Activated CD8-positive, alpha-beta memory T cell treated with anti-CD3 and anti-CD28 coated beads for 24 hours (primary cell): ENCODE data around the gene PIK3R4.

ENCODE experiments used
- DNase-seq: peaks from one replicate; pipeline ENCODE4 v3.0.0-alpha.2; 2020

The PIK3R4 gene

DNA sequence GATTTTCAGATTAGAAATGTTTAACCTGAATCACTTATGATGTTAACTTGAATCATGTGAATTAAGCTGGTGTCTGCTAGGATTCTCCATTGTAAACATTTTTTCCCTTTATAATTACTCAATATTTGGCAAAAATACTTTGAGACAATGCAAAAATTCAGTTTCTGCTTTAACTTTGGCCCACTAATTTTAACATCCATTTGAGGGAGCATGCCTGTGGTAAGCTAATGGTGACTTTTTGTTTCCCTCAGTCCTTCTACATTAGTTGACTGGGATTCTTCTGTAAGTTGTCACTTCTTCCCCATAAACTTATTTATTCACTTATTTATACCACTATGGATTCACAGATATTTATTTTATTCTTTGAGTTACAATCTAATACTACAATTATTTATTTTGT lies 59.3 kb downstream of the PIK3R4 start:
- DNase-seq: no peak

DNA sequence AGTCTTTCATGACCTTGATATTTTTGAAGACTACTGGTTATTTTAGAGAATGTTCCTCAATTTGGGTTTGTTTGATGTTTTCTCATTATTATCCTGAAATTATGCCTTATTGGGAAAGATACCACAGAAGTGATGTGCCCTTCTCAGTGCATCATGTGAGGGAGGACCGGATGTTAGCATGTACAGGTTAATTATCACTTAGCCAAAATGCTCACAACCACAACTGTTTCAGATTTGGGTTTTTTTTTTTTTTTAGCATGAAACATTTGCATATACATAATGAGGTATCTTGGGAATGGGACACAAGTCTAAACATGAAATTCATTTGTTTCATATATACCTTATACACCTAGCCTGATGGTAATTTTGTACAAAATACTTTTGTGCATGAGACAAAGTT lies 59.8 kb downstream of the PIK3R4 start:
- DNase-seq: no peak

DNA sequence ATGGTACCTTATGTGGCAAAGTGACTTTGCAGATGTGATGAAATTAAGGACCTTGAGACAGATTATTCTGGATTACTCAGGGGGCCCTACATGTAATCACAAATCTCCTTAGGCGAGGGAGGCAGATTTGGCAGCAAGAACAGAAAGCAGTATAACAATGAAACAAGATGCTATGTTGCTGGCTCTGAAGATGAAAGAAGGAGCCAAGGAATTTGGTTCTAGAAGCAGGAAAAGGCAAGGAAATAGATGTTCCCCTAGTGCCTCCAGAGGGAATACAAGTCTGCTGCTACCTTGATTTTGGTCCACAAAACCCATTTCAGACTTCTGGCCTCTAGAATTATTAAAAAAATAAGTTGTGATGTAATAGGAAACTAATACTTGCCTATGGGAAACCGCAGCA lies 64.5 kb downstream of the PIK3R4 start:
- no peak for DNase-seq

DNA sequence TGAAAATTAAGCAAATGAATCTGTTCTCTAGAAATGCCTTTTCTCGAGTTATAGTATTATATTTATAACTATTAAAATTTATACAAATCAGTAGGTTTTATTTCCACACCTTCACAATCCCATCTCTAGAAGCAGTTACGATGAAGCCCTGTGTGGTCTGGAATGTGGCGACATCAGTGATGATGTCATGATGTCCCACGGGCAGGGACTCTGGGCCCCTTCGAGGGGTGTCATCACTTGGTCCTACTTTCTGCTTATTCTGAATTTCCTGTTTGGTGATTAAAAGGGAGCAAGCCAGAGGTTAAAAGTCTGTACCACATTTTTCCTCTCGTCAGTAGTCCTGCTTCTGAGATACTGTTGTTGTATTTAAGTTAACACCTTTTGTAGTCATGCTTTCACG lies 67.4 kb downstream of the PIK3R4 start:
- DNase-seq: no peak

DNA sequence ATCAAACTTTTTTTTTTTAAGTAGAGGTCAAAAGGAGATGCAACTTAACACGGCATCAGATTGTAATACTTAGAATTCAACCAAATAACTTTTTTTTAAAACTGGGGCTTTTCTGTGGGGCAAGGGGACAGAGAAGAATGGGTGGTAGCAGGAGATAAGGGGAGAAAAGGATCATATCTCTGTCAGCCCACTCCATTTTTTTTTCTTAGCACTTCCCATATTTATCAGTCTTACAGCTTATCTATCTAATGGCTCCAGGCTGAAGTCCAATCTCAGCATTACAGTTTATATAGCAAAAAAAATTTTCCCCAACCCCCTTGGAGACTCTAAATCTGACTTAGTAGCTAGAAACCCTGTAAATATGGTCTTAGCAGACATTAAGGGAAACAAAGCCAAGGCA lies 69.3 kb downstream of the PIK3R4 start:
- no peak for DNase-seq

DNA sequence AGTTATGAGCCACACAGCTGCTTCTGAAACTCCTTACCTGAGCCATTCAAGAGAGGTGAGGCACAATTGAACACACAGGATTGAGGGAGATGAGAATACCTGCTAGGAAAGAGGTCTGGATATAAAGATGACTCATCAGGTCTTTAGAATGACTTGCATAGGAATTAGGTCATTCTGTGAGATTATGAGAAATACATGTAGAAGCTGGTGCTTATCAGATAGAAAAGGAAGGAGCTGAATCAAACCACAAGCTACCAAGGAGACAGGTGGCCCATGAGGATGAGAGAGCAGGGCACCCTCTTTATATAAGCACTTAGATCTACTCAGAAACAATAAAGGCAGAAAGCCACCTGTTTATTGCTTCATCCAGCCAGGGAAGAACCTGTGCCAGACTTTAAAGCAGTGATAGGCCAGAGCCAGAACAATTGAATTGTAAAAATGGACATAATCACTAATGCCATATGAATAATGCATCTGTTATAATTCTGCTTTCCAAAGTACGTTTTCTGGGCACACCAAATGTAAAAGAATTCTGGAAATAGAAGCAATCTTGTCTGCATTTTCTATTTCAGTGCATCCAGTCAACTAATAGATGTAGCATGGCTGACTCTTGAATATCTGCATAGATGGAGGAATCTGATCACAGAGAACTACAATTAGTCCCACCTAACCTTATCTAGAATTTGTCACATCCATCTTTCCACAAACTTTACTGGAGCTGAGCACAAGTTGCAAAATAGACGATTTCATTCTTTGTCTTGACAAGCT lies 74.9 kb downstream of the PIK3R4 start:
- DNase-seq: no peak

DNA sequence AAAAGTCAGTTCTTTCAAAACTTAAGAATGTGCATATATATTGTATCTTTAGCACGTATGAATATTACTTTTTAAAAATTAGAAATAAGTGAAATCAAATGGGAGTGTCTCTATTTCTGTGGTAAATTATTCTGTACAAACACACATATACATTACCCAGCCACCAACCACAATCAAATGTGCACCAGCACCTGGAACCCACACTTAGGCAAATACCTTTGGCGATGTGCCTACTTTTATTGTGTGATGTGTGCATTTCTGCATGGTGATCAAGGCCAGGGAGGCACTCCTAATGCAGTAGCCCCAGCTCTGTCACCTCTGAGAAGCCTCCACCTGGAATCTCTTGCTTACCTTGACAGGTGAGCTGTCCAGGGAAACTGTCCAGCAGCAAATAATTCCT lies 76.9 kb downstream of the PIK3R4 start:
- no peak for DNase-seq

DNA sequence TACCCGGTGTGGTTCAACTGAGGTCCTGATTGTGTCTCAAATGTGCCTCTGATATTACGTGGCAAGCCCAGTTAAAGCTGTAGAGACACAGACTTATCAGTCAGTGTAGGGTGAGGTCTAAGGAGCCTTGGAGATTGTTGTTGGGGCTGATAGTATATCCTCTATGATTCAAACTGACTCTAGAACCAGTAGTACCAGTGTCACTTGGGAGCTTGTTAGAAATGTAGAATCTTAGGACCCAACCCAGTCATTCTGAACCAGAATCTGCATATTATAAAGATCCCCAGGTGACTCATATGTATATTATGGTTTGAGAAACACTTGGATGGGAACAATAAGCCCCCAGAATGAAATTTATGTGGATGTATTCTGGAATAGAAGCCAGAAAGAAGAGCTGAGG lies 83.5 kb downstream of the PIK3R4 start:
- DNase-seq: no peak

DNA sequence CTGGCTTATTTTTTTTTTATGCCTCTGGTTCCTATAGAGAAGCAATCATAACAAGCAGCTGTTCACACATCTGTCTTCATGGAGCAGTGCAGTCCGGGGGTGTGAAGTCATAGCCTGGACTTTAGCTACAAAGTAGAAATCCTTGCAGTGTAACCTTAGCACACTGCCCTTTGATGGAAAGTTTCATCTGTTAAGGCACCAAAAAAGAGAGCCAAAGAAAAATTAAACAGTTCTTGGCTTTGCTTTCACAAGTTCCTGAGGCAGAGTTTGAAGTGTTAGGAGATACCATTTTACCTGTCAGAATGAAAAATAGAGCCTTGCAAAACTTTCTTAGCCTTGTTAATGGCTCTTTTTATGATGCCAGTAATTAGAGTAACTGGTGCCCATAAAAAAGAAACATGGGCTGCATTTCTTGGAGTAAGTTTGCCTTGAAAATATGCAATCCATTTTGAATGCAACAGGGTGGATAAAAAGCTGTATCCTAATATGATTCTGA lies 84.1 kb downstream of the PIK3R4 start:
- DNase-seq: no peak

DNA sequence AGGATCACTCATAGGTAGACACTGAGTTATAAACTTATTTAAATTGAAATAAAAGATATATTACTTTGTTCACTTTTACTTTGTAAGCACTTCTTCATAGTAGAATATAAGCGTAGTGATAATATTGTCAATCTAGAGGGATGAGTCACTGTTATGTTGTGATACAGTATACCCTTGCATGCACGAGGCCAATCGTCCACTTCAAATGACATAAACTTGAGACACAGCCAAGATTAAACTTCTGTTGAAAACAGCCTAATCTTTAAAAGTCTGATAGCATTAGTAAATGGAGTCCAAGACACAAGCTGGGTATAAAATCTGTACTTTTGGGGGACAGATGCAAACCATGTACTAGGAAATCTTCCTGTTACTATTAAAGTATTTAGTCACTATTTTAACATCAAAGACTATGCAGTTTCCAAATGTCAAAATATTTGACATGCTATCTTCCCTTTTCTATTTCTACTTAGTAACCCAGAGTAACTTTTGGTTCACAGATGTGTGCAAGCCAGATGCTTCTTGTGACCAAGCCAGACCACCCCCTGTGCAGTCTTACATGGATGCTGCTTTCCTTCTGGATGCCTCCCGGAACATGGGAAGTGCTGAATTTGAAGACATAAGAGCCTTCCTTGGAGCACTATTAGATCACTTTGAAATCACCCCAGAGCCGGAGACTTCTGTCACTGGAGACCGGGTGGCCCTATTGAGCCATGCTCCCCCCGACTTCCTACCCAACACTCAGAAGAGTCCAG lies 85.3 kb downstream of the PIK3R4 start:
- no peak for DNase-seq

DNA sequence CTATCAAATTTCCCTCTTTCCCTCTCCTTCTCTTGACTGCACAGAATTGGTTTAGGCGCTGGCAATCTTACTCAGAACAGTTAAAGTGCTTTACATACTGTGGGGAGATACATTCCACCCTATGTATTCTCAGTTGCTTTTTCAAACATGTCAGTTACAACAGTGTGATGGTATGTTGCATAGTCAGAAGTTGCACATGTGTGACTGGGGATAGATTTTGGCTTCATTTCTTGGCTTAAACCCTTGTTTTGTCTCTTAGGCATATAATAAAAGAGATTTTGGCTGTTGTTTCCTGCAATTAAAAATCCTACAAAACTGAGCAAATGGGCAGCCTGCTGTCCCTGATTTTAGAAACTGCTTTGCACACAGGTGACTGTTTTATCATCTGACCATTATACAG lies 86.7 kb downstream of the PIK3R4 start:
- DNase-seq: no peak

DNA sequence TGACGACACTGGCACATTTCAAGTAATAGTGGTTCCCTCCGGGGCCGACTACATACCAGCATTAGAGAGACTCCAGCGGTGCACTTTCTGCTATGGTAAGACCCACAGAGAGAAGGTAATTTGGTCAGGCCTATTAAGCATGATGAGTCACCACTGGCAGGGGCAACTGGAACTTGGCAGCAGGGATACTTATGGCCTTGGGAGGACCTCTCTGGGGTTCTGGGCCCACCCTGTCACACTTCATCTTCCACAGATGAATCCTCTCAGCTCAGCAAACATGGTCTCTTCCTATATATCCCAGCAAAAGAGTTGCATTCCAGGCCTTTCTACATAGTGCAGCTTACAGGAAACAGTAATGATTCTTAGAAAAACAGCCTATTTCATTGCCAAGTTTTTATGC lies 88.0 kb downstream of the PIK3R4 start:
- DNase-seq: no peak

DNA sequence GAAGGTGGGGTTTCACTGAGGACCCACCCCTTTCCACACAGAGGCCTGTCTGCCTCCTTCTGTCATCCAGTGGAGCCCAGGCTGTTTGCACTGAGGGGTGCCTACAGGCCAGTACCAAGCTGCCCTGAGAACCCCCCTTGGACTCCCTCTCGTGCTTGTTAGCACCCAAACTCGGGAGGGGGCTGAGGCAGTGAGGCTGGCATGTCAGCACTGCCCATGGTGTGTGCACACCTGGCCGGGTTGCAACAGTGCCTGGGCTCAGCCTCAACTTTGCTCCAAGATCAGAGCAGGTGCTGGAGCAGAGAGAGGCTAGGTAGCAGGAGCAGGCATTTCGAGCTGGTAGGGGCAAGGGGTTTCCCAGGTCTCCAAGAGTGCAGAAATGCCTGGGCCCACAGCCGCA lies 90.0 kb downstream of the PIK3R4 start:
- DNase-seq: no peak

DNA sequence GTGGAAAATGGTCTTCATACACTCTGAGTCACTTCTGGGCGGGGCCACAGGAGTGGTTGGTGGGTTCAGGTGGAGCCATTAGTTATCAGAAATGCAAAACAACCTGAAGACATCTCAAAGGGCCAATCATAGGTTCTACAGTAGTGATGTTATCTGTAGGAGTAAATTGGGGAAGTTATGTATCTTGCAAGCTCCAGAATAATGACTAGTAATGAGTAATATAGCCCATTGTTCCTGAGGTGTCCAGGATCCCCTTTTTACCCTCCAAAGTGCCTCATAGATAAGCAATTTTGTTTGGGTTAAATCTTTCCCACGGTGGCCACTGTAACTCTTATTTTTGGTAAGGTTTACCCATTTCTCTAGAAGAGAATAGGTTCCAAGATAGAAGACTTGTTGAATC lies 91.7 kb downstream of the PIK3R4 start:
- DNase-seq: no peak

DNA sequence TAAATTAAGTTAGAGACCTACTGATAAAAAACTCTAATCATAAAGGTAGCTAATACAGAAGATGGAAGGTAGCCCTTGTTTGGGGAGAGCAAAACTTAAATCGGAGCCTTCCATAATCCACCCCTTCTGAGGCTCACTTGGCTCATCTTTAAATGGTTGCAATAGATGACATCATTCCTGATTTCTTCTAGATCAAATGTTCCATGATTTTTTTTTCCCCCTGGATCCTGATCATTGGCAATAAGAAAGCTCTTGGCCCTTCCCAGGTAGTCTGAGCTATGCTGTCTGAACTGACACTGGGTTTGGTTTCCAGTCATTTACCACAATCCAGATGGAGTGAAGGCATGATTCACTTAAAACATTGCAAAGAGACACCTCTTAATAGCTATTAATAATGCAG lies 92.5 kb downstream of the PIK3R4 start:
- no peak for DNase-seq

DNA sequence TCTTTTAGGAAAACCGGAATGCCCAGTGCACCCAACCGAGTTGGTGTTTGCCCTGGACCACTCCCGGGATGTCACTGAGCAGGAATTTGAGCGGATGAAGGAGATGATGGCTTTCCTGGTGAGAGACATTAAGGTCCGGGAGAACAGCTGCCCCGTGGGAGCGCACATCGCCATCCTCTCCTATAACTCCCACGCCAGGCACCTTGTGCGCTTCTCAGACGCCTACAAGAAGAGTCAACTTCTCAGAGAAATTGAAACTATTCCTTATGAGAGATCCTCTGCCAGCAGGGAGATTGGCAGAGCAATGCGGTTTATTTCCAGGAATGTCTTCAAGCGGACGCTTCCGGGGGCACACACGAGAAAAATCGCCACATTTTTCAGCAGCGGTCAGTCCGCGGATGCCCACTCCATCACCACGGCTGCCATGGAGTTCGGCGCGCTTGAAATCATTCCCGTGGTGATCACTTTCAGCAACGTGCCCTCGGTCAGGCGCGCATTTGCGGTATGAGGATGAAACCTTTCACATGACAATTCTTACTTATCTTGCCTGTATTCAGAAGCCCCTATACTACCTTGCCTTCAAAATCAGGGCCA lies 97.5 kb downstream of the PIK3R4 start:
- DNase-seq: no peak

DNA sequence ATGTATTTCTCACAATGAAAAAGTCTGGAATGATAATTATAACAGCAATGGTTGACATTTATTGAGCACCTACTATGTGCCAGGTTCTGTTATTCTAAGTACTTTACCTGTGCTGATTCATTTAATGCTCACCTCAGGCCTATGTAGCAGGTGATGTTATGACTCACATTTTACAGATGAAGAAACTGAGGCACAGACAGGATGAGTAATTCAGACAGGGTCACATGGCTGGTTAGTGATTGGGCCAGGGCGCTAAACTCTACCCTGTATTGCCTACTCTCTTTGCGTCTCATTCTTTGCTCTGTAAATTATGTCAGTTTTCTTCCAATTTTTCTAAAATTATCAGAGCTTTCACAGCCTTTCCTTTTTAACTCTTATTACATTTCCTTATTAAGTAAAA lies 98.3 kb downstream of the PIK3R4 start:
- no peak for DNase-seq

DNA sequence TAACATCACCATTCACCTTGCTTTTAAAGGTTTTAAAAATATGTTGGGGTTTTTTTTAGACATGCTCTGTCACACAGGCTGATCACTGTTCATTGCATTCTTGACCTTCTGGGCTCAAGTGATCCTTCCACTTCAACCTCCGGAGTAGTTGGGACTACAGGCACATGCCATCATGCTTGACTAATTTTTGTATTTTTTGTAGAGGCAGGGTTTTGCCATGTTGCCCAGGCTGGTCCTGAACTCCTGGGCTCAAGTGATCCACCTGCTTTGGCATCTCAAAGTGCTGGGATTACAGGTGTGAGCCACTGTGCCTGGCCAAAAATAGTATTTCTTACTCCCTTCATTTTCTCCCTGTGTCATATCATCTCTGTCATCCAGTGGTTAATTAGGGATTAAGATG lies 101.4 kb downstream of the PIK3R4 start:
- DNase-seq: no peak

DNA sequence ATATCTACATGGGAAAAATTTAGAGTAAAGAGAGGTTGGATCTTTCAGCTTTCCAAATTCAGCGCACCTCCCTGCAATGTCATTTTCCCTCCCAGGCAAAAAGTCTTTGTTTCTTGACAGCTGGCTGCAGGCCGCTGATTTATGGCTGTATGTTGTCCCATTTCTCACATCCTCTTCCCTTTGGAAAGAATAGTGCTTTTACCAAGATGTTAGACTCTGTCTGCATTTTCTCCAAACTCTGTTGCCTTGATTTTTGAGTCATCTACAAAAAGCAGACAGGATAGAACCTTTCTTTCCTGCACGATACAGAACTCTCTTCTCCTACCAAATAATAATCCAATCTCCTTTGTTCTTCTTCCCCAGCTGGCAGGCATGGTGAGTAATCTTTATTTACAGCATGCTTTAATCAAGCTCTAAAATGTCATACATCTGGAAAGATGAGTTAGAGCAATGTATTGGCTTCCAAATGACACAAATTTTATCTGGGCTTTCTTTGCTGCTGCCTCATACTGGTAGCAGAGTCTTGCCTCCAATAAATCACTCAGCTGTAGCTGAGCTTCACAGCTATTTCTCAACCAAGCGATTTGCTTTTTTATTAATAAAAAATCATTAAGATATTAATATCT lies 101.9 kb downstream of the PIK3R4 start:
- no peak for DNase-seq

DNA sequence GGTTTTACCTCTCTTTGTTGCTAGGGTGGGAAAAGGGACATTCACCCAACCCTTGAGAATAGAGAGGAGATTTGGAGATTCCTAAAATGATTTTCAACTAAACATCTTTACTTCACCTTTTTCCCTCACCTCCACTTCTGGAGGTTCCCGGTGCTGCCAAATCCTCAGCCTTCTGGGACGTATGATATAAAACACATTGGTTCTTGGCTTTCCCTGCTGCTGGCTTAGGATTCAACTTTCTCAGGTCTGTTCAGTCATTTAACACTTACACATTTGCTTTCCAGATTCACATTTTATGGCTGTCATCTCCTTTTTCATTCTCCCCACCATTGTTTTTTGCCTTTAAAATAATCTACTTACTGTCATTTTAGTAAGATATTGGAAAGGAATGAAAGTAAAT lies 106.6 kb downstream of the PIK3R4 start:
- DNase-seq: no peak

DNA sequence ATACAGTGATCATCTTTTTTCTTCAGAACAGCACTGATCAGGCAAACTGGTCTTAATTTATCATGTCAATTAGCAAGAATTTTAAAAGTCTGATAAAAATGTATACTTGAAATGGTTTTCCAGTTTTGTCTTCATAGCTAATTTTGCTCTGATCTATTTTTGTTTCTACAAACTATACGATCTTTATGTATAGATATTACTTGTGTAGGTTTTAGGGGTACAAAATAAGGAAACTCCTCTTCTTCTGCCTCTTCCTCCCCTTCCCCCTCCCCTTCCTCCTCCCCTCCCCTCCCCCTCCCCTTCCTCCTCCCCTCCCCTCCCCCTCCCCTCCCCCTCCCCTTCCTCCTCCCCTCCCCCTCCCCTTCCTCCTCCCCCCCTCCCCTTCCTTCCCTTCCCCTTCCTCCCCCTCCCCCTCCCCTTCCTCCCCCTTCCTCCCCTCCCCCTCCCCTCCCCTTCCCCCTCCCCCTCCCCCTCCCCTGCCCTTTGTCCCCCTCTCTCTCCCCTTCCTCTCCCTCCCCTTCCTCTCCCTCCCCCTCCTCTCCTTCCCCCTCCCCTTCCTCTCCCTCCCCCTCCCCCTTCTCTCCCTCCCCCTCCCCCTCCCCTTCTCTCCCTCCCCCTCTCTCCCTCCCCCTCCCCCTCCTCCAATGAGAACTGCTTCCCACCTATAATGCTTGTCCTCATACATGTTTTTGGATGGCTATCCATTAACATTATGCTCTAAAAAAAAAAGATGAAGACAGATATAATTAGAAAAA lies 110.0 kb downstream of the PIK3R4 start:
- no peak for DNase-seq

DNA sequence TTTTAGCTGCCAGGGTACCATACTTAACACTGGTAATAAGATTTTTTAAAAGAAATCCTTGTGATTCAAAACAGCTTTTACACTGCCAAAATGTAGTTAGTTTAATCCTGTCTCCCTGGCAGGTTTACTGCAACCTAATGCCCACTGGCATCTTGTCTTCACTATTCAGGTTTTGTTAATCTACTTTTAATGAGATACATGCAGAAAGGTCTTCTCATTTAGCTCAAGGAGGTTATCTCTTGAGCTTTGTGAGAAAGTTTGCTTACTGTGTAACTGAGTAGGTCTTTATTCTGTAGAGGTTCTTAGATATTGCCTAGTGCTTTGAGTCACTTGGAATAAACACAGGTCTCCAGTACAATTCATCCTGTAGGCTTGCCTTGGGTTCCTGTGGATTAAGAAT lies 110.7 kb downstream of the PIK3R4 start:
- DNase-seq: no peak

DNA sequence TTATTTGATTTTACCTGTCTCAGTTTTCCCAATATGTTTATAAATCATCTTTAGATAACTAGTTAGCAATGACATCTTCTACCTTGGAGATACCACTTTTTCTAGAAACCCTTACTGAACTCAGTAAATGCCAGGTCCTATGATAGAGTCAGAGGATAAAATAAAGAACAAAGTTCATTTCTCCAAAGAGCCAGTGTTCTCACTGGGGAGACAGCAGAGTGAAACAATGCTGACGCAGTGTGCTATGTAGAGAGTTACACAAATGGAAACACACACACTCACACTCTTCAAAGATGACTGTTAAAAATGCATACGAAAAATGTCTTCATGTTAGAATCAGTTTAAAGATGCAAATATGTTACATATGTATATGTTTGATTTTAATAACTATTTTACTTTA lies 111.3 kb downstream of the PIK3R4 start:
- no peak for DNase-seq
